DMS53 treated with DMSO at 0.1 percent for 48 hours (cell line): ENCODE data around the gene GAB1.

Experiments used
- DNase-seq: peaks from one replicate; lab custom pipeline; 2025; ENCODE audit not compliant: unreplicated experiment; lab: John Stamatoyannopoulos, UW

The GAB1 gene

GRCh38 chr4:143357161-143357845 lies 20.6 kb downstream of the GAB1 start:
- DNase-seq, result no peak

- DNase-seq, result no peak
Observed at GRCh38 chr4:143358419-143358818, 21.7 kb downstream of the GAB1 start.

- DNase-seq, result peak; percentile 62
Observed at GRCh38 chr4:143358923-143359643, 22.4 kb downstream of the GAB1 start.

GRCh38 chr4:143359644-143360193 lies 23.0 kb downstream of the GAB1 start:
- DNase-seq, result no peak

GRCh38 chr4:143360838-143361625 lies 24.4 kb downstream of the GAB1 start:
- no peak for DNase-seq

- no peak for DNase-seq
Observed at GRCh38 chr4:143362349-143363046, 25.8 kb downstream of the GAB1 start.

GRCh38 chr4:143363332-143363731 lies 26.7 kb downstream of the GAB1 start:
- no peak for DNase-seq

GRCh38 chr4:143364063-143364462 lies 27.4 kb downstream of the GAB1 start:
- DNase-seq, result no peak

GRCh38 chr4:143367863-143368262 lies 31.2 kb downstream of the GAB1 start:
- DNase-seq, result no peak

GRCh38 chr4:143369552-143369951 lies 32.9 kb downstream of the GAB1 start:
- no peak for DNase-seq

- DNase-seq, result no peak
Observed at GRCh38 chr4:143372093-143372915, 35.6 kb downstream of the GAB1 start.

GRCh38 chr4:143374255-143374654 lies 37.6 kb downstream of the GAB1 start:
- DNase-seq, result no peak

- no peak for DNase-seq
Observed at GRCh38 chr4:143374771-143375170, 38.1 kb downstream of the GAB1 start.

- peak; percentile 0 for DNase-seq
Observed at GRCh38 chr4:143375326-143376073, 38.8 kb downstream of the GAB1 start.

GRCh38 chr4:143377611-143378099 lies 41.0 kb downstream of the GAB1 start:
- DNase-seq, result no peak

GRCh38 chr4:143380629-143381028 lies 44.0 kb downstream of the GAB1 start:
- no peak for DNase-seq

GRCh38 chr4:143381189-143382118 lies 44.8 kb downstream of the GAB1 start:
- DNase-seq, result peak; percentile 67

- peak; percentile 4 for DNase-seq
Observed at GRCh38 chr4:143382596-143382995, 45.9 kb downstream of the GAB1 start.
